GM06990 (cell line): ENCODE results near the gene ALDH18A1.
A peak's percentile ranks its signal among the peaks of the same experiment; 100 is the strongest.

Experiments used
- DNase-seq: peaks from one replicate; pipeline ENCODE4 v3.0.0-alpha.2; 2011; ENCODE audit not compliant: insufficient read length; ENCODE audit errors: extremely low read depth
- H3K27me3 ChIP-seq: replicated peaks from 2 replicates; pipeline ENCODE4 v1.6.0; 2011; ENCODE audit warnings: low read length; ENCODE audit not compliant: control insufficient read depth, insufficient read depth
- H3K36me3 ChIP-seq: 2 replicates; pipeline ENCODE4 v1.5.1; 2011; ENCODE audit warnings: low read length; ENCODE audit not compliant: control insufficient read depth, insufficient read depth
- H3K4me3 ChIP-seq: replicated peaks from 2 replicates; pipeline ENCODE4 v1.5.1; 2011; ENCODE audit warnings: low read depth, mild to moderate bottlenecking, control low read depth, low read length
- CTCF ChIP-seq: IDR thresholded peaks from 2 replicates; pipeline ENCODE4 v1.5.1; 2011; ENCODE audit warnings: low read length, control low read depth, mild to moderate bottlenecking, inconsistent platforms; ENCODE audit not compliant: insufficient read depth, poor library complexity, severe bottlenecking

ALDH18A1 gene

GRCh38 chr10:95656291-95657164 lies at the start of gene ALDH18A1:
ALDH18A1 (minus strand) TSS chr10:95656711; CDS start chr10:95653377, 3,334 bp downstream.
- peaks cover under 1% of the 10 kb centered on the region; the same call in 1 of the 2 replicates for H3K36me3 ChIP-seq
- peak within 1 kb of the TSS; percentile 94 for H3K4me3 ChIP-seq
- H3K27me3 ChIP-seq = no peaks in the 10 kb centered on the region
- no peak for TF ChIP-seq CTCF
- peak; percentile 92 for DNase-seq

GRCh38 chr10:95698415-95698814 lies 41.9 kb upstream of the ALDH18A1 start:
- Histone ChIP-seq H3K27me3 (no peaks in the 10 kb centered on the region), H3K4me3 (no peak overlapping the region), H3K36me3 (no peaks in the 10 kb centered on the region)
- DNase-seq = no peak
- TF ChIP-seq CTCF = no peak

- no peak for TF ChIP-seq CTCF
These were observed 40.9 kb upstream of the ALDH18A1 start for GRCh38 chr10:95697429-95697828.

GRCh38 chr10:95694665-95695064 lies 38.2 kb upstream of the ALDH18A1 start:
- Histone ChIP-seq H3K4me3 (no peak overlapping the region), H3K27me3 (no peaks in the 10 kb centered on the region), H3K36me3 (peaks cover 5% of the 10 kb centered on the region; the same call in 1 of the 2 replicates)
- peak; percentile 19 for DNase-seq
- no peak for TF ChIP-seq CTCF

More at GRCh38 chr10:95697429-95697828, 40.9 kb upstream of the ALDH18A1 start:
- DNase-seq = peak; percentile 58
- Histone ChIP-seq H3K4me3 (no peak overlapping the region), H3K36me3 (no peaks in the 10 kb centered on the region), H3K27me3 (no peaks in the 10 kb centered on the region)

- peak within 1 kb of the TSS; percentile 95 for H3K4me3 ChIP-seq
- peak; percentile 97 for DNase-seq
- peak; percentile 98 for TF ChIP-seq CTCF
- peaks cover 6% of the 10 kb centered on the region; the same call in 1 of the 2 replicates for H3K36me3 ChIP-seq
- H3K27me3 ChIP-seq = no peaks in the 10 kb centered on the region
These were observed 37.4 kb upstream of the ALDH18A1 start, which contains the start of gene TCTN3 for GRCh38 chr10:95693668-95694534. TCTN3 (minus strand) TSS chr10:95693927; CDS start chr10:95693899, 28 bp downstream.
